Measurements from ENCODE around the gene ADGRE3. TPM values are rescaled to one million over a fixed set of nuclear protein-coding genes. Genes with fewer than 3 reads are reported as not detected.

Gene ADGRE3
- total and polyA plus RNA-seq, 2 of the 4 experiments (the other 2 are of a cell fraction) = not detected

- Histone ChIP-seq H2BK5ac (ENCODE audit: low read depth, low read length, poor library complexity, severe bottlenecking) (no peak overlapping the region), H4K8ac (ENCODE audit: low read depth in 2 of 2, low read length in 2 of 2) (no peak overlapping the region), H2BK120ac (ENCODE audit: low read depth, low read length) (no peak overlapping the region), H3K14ac (replicated peaks; ENCODE audit: low read depth, low read length) (no peak overlapping the region), H3K27me3 (ENCODE audit: control insufficient read depth, insufficient read depth, low read length) (no peaks in the 10 kb centered on the region), H3K4me3 (ENCODE audit: insufficient read depth, low read depth, low read length) (no peak overlapping the region), H3K79me1 (ENCODE audit: low read depth in 1 of 2, low read length in 2 of 2) (no peaks in the 10 kb centered on the region), H2AK9ac (replicated peaks; ENCODE audit: low read depth, low read length, poor library complexity) (no peak overlapping the region), H3K9ac (ENCODE audit: low read depth, low read length) (no peak overlapping the region), H3K9me1 (ENCODE audit: insufficient read depth, low read length) (no peaks in the 10 kb centered on the region), H3K4me1 (ENCODE audit: control insufficient read depth, insufficient read depth, low read length) (no peaks in the 10 kb centered on the region), H4K20me1 (ENCODE audit: insufficient read depth, low read length) (no peaks in the 10 kb centered on the region), H3K4ac (ENCODE audit: low read depth, low read length) (no peak overlapping the region), H4K5ac (ENCODE audit: low read depth, low read length) (no peak overlapping the region), H3K9me3 (ENCODE audit: control insufficient read depth, insufficient read depth, low read length) (no peaks in the 10 kb centered on the region), H3K23ac (ENCODE audit: low read depth, low read length) (no peak overlapping the region), H3K27ac (ENCODE audit: insufficient read depth, low read length) (no peak overlapping the region), H3K56ac (ENCODE audit: extremely low read depth, insufficient read depth, low read length) (no peak overlapping the region), H3K36me3 (ENCODE audit: control insufficient read depth, insufficient read depth, low read length) (no peaks in the 10 kb centered on the region), H2BK15ac (ENCODE audit: low read depth, low read length) (no peak overlapping the region), H3K18ac (ENCODE audit: low read depth, low read length) (no peak overlapping the region), H2BK20ac (ENCODE audit: low read depth, low read length) (no peak overlapping the region), H2AK5ac (ENCODE audit: low read depth, low read length) (no peak overlapping the region), H3K4me2 (ENCODE audit: low read depth, low read length) (no peak overlapping the region), H2AFZ (replicated peaks; ENCODE audit: low read length, poor library complexity) (no peak overlapping the region), H4K91ac (ENCODE audit: insufficient read depth, low read depth, low read length) (no peak overlapping the region)
- no TSS peak for BruUV-seq (replicated peaks)
- ATAC-seq (ENCODE audit: low read depth) (no peak), DNase-seq (no peak)
- dilution Hi-C loops (cut with HindIII; ENCODE audit: low sequenced_read_pairs, unreplicated experiment) (no loop called here), intact Hi-C loops (cut with micrococcal nuclease) (no loop called here), in situ Hi-C loops (cut with MboI; ENCODE audit: low sequenced_read_pairs) (no loop called here)
- CTCF ChIA-PET = interaction anchor here (0.7 kb wide), 1 partner anchor 335 kb away, joined by 3 read pairs; no protein-coding TSS in a partner anchor
- TF ChIP-seq CHD1 (IDR thresholded peaks at IDR 0.05; ENCODE audit: low read depth, low read length) = no peak
- no peak for TF ChIP-seq MAZ (IDR thresholded peaks at IDR 0.05; ENCODE audit: borderline replicate concordance, low read depth, low read length)
- TF ChIP-seq CEBPB (IDR thresholded peaks at IDR 0.05; ENCODE audit: low read depth, low read length) = no peak
- TF ChIP-seq BHLHE40 (IDR thresholded peaks at IDR 0.05; ENCODE audit: low read depth, low read length) = no peak
- no peak for TF ChIP-seq SMC3 (IDR thresholded peaks at IDR 0.05; ENCODE audit: low read depth, low read length)
- no peak for TF ChIP-seq CTCF (conservative IDR thresholded peaks at IDR 0.05; ENCODE audit: low read depth, low read length)
- no peak for TF ChIP-seq MXI1 (IDR thresholded peaks at IDR 0.05; ENCODE audit: borderline replicate concordance, low read depth, low read length)
- no peak for TF ChIP-seq USF2 (IDR thresholded peaks at IDR 0.05; ENCODE audit: low read depth, low read length)
- no peak for TF ChIP-seq POLR2A (IDR thresholded peaks at IDR 0.05; ENCODE audit: low read depth, low read length)
- no peak for TF ChIP-seq FOS (IDR thresholded peaks at IDR 0.05; ENCODE audit: low read depth, low read length)
- no peak for TF ChIP-seq RFX5 (IDR thresholded peaks at IDR 0.05; ENCODE audit: low read depth, low read length)
- no peak for TF ChIP-seq ELK1 (IDR thresholded peaks at IDR 0.05; ENCODE audit: borderline replicate concordance, low read depth, low read length)
- TF ChIP-seq MAFK (IDR thresholded peaks at IDR 0.05; ENCODE audit: low read depth, low read length) = no peak
- TF ChIP-seq NFE2L2 (IDR thresholded peaks at IDR 0.05; ENCODE audit: low read depth, low read length) = no peak
- no peak for TF ChIP-seq RCOR1 (IDR thresholded peaks at IDR 0.05; ENCODE audit: insufficient replicate concordance, low read length)
- WGBS, 2 experiments (ENCODE audit: extremely low coverage in 2 of 2, insufficient read length in 1 of 2) = 14% methylated on average over 1 of the region's 6 CpGs; no CpG with 5 or more reads in 1 of the 2 experiments
- POLR2A ChIA-PET (ENCODE audit: unreplicated experiment) = no interaction called here
Measured at GRCh38 chr19:14677464-14677863, 2.8 kb upstream of the ADGRE3 start.
